ENCODE data around the gene FEN1.

FEN1 gene

DNA sequence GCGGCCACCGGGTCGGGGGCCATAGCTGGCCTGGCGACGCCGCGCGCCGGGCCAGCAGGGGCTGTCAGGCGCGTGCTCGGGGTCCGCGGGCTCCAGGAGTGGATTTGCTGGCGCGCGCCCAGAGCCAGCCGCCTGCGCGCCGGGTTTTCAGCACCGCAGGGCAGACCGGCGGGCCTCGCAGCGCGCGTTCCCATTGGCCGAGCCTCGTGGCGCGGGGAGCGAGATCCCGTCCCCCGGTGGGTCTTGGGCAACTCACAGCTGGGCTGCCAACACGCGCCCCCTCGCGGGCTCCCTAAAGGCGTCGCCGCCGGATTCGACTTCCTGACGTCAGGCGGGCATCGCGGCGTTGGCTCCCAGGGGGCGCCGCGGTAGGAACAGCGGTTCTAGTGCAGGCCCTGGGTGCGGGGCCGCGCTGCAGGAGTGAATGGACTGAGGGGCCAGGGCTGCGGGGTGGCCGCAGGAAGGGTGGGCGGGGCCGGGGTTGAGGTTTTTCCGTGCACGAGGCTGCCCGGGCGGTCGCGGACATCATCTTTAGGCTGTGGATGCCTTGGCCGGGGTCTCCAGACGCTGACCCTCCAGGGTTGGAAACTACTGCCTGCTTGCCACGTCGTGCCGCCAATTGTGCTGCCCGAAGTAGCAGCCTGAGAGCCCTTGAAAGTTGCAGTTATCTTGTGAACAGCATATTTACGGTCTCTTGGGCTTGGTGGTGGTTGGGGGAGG lies 24.2 kb downstream of the FEN1 start, which contains the start of gene FADS1 (continued):
- TF ChIP-seq, protein P1, sequence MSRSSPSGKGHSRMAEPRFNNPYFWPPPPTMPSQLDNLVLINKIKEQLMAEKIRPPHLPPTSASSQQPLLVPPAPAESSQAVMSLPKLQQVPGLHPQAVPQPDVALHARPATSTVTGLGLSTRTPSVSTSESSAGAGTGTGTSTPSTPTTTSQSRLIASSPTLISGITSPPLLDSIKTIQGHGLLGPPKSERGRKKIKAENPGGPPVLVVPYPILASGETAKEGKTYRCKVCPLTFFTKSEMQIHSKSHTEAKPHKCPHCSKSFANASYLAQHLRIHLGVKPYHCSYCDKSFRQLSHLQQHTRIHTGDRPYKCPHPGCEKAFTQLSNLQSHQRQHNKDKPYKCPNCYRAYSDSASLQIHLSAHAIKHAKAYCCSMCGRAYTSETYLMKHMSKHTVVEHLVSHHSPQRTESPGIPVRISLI (tag by site-specific recombination; IDR thresholded peaks at IDR 0.05), result no peak
- TF ChIP-seq, protein P2, sequence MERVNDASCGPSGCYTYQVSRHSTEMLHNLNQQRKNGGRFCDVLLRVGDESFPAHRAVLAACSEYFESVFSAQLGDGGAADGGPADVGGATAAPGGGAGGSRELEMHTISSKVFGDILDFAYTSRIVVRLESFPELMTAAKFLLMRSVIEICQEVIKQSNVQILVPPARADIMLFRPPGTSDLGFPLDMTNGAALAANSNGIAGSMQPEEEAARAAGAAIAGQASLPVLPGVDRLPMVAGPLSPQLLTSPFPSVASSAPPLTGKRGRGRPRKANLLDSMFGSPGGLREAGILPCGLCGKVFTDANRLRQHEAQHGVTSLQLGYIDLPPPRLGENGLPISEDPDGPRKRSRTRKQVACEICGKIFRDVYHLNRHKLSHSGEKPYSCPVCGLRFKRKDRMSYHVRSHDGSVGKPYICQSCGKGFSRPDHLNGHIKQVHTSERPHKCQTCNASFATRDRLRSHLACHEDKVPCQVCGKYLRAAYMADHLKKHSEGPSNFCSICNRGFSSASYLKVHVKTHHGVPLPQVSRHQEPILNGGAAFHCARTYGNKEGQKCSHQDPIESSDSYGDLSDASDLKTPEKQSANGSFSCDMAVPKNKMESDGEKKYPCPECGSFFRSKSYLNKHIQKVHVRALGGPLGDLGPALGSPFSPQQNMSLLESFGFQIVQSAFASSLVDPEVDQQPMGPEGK (tag by site-specific recombination; IDR thresholded peaks at IDR 0.05), result peak; percentile 93
- no peak for TF ChIP-seq ZNF324 (tag by site-specific recombination; IDR thresholded peaks at IDR 0.05)
- peak; percentile 15; the same call in 1 of the 2 replicates for TF ChIP-seq ZNF335 (tag by site-specific recombination; conservative IDR thresholded peaks at IDR 0.05)
- TF ChIP-seq ZBTB20 (tag by site-specific recombination; IDR thresholded peaks at IDR 0.05), result peak; percentile 59; the same call in 1 of the 2 replicates
- TF ChIP-seq KLF9 (tag by site-specific recombination; IDR thresholded peaks at IDR 0.05; ENCODE audit: low read depth), result peak; percentile 18; the same call in 1 of the 2 replicates
- no peak for TF ChIP-seq ZNF404 (tag by site-specific recombination; IDR thresholded peaks at IDR 0.05)
- no peak for TF ChIP-seq ZNF701 (tag by site-specific recombination; IDR thresholded peaks at IDR 0.05)
- no peak for TF ChIP-seq GFI1B (tag by site-specific recombination; IDR thresholded peaks at IDR 0.05)

- no peaks in the 10 kb centered on the region for H3K9me3 ChIP-seq (ENCODE audit: control insufficient read depth, insufficient read depth, low read depth, low read length)
- H3K4me1 ChIP-seq (ENCODE audit: control insufficient read depth, insufficient read depth, low read length), result no peaks in the 10 kb centered on the region
- POLR2A ChIA-PET, result interaction anchor here (1.0 to 4.8 kb wide), 3 partner anchors 11 to 26 kb away, joined by 6 to 55 read pairs (median 38); partner anchors contain the start of genes FADS2, FEN1 and TMEM258
- peak overlapping the region; percentile 76; the same call in 1 of the 2 replicates for H3K27ac ChIP-seq (ENCODE audit: extremely low read depth, low read depth, low read length)
- CTCF ChIA-PET, result interaction anchor here (0.6 to 6.0 kb wide), 8 partner anchors 10 to 346 kb away, joined by 3 to 40 read pairs (median 5); partner anchors contain the start of gene FADS2
- H3K36me3 ChIP-seq (ENCODE audit: control insufficient read depth in 2 of 2, insufficient read depth in 1 of 2, low read length in 2 of 2), result peaks cover 0 to 4% of the 10 kb centered on the region in 2 experiments; a peak in 1 of 3 replicates
- H3K4me3 ChIP-seq (ENCODE audit: low read depth, low read length), result peak overlapping the region; percentile 64; the same call in 1 of the 2 replicates
- TF ChIP-seq CTCF (tag by site-specific recombination; IDR thresholded peaks at IDR 0.05) (no peak), HOXC10 (CRISPR knock-in tag; IDR thresholded peaks at IDR 0.05) (no peak), ZNF837 (tag by site-specific recombination; IDR thresholded peaks at IDR 0.05) (no peak), GLIS1 (tag by site-specific recombination; IDR thresholded peaks at IDR 0.05) (peak; percentile 10; the same call in 1 of the 2 replicates), ZNF138 (tag by site-specific recombination; IDR thresholded peaks at IDR 0.05; ENCODE audit: borderline replicate concordance) (no peak), ZNF335 (tag by site-specific recombination; conservative IDR thresholded peaks at IDR 0.05) (peak; percentile 70), SP7 (tag by site-specific recombination; IDR thresholded peaks at IDR 0.05) (no peak), ZFP41 (tag by site-specific recombination; IDR thresholded peaks at IDR 0.05; ENCODE audit: borderline replicate concordance) (no peak), ZNF610 (tag by site-specific recombination; IDR thresholded peaks at IDR 0.05; ENCODE audit: borderline replicate concordance) (no peak), ZEB2 (tag by site-specific recombination; IDR thresholded peaks at IDR 0.05) (no peak), ZNF596 (tag by site-specific recombination; IDR thresholded peaks at IDR 0.05) (no peak), ZNF155 (tag by site-specific recombination; IDR thresholded peaks at IDR 0.05) (no peak), ZNF48 (tag by site-specific recombination; IDR thresholded peaks at IDR 0.05) (no peak)
- TF ChIP-seq, protein P3, sequence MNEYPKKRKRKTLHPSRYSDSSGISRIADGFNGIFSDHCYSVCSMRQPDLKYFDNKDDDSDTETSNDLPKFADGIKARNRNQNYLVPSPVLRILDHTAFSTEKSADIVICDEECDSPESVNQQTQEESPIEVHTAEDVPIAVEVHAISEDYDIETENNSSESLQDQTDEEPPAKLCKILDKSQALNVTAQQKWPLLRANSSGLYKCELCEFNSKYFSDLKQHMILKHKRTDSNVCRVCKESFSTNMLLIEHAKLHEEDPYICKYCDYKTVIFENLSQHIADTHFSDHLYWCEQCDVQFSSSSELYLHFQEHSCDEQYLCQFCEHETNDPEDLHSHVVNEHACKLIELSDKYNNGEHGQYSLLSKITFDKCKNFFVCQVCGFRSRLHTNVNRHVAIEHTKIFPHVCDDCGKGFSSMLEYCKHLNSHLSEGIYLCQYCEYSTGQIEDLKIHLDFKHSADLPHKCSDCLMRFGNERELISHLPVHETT (tag by site-specific recombination; IDR thresholded peaks at IDR 0.05), result no peak
- TF ChIP-seq, protein P4, sequence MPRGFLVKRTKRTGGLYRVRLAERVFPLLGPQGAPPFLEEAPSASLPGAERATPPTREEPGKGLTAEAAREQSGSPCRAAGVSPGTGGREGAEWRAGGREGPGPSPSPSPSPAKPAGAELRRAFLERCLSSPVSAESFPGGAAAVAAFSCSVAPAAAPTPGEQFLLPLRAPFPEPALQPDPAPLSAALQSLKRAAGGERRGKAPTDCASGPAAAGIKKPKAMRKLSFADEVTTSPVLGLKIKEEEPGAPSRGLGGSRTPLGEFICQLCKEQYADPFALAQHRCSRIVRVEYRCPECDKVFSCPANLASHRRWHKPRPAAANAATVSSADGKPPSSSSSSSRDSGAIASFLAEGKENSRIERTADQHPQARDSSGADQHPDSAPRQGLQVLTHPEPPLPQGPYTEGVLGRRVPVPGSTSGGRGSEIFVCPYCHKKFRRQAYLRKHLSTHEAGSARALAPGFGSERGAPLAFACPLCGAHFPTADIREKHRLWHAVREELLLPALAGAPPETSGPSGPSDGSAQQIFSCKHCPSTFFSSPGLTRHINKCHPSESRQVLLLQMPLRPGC (tag by site-specific recombination; IDR thresholded peaks at IDR 0.05), result no peak
- TF ChIP-seq, protein P5, sequence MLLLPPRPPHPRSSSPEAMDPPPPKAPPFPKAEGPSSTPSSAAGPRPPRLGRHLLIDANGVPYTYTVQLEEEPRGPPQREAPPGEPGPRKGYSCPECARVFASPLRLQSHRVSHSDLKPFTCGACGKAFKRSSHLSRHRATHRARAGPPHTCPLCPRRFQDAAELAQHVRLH (tag by site-specific recombination; IDR thresholded peaks at IDR 0.05), result no peak
- TF ChIP-seq, protein P2 (tag by site-specific recombination; IDR thresholded peaks at IDR 0.05), result no peak
Measured at GRCh38 chr11:61817471-61818202, 24.9 kb downstream of the FEN1 start.
